Parathyroid adenoma (tissue), 2 donors: ENCODE measurements around the gene CCNH.

Experiments used
- H2AFZ ChIP-seq: fragments of 300-600 bp; sonication (generic); one replicate; pipeline ENCODE4 v1.7.0; 2017; ENCODE audit warnings: antibody characterized with exemption, mild to moderate bottlenecking
- H3K27ac ChIP-seq: fragments of 300-600 bp; sonication (generic); one replicate; pipeline ENCODE4 v1.7.0; 2017
- H3K27me3 ChIP-seq: fragments of 300-600 bp; sonication (generic); one replicate; pipeline ENCODE4 v1.7.0; 2017; ENCODE audit warnings: low read length; ENCODE audit not compliant: control insufficient read depth, insufficient read depth
- H3K36me3 ChIP-seq: fragments of 300-600 bp; sonication (generic); one replicate; pipeline ENCODE4 v1.7.0; 2017; ENCODE audit warnings: low read length; ENCODE audit not compliant: control insufficient read depth, insufficient read depth
- H3K4me1 ChIP-seq: fragments of 300-600 bp; sonication (generic); one replicate; pipeline ENCODE4 v1.7.0; 2017; ENCODE audit warnings: control low read depth
- H3K4me2 ChIP-seq: fragments of 300-600 bp; sonication (generic); one replicate; pipeline ENCODE4 v1.7.0; 2017; ENCODE audit warnings: low read length
- H3K4me3 ChIP-seq: fragments of 300-600 bp; sonication (generic); one replicate; pipeline ENCODE4 v1.7.0; 2017; ENCODE audit warnings: low read depth, low read length
- H3K79me2 ChIP-seq: fragments of 300-600 bp; sonication (generic); one replicate; pipeline ENCODE4 v1.7.0; 2017; ENCODE audit warnings: control low read depth
- H3K9ac ChIP-seq: fragments of 300-600 bp; sonication (generic); one replicate; pipeline ENCODE4 v1.7.0; 2017; ENCODE audit warnings: mild to moderate bottlenecking
- H3K9me3 ChIP-seq: fragments of 300-600 bp; sonication (generic); one replicate; pipeline ENCODE4 v1.7.0; 2017; ENCODE audit warnings: low read length; ENCODE audit not compliant: control insufficient read depth
- TF ChIP-seq, protein P1 (sequence below): fragments of 300-600 bp; sonication (generic); IDR thresholded peaks from one replicate; pipeline ENCODE4 v1.7.0; 2017; ENCODE audit warnings: antibody characterized with exemption, mild to moderate bottlenecking
- donor health status: primary hyperparathyroidism.

Gene CCNH

DNA sequence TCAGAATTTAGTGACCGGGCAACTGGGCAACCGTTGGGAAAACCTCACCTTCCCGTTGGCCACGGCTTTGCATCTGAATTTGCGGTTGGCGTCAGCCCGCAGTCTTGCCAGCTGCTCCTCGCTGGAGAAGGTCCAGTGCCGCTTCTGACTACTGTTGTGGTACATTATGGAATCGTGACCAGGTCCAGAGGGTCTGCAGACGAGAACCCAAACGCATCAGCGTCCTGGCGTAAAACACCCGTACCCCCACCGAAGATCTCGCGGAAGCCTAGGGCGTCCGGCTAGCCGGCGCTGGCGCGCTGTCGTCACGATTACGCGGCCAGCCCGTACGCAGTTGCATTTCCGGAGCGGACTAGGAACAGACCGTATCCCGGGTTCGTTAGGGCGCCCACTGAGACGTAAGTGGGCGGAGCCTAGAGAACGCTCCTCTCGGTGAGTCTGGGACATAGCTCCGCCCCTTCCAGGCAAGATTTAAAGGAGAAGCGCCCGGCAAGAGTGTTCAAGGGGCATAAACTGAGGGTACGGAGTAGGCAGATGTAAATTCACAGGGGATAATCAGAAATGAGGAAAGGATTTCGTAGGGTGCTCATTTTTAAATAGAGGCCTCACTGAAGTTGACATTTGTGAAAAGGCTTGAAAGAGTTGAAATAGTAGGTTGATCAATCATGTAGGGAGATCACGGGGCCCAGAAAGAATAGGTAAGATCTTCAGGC is at the start of gene CCNH:
Gene CCNH (minus strand): TSS at position 301 of the 713 bp plus-strand sequence. CDS start 136 bp downstream, at position 165.
- H3K4me3 ChIP-seq = peak within 1 kb of the TSS; percentile 86
- H2AFZ ChIP-seq = peak within 1 kb of the TSS; percentile 97
- H3K9me3 ChIP-seq = no peaks in the 10 kb centered on the region
- peak within 1 kb of the TSS; percentile 73 for H3K4me2 ChIP-seq
- TF ChIP-seq, protein P1, sequence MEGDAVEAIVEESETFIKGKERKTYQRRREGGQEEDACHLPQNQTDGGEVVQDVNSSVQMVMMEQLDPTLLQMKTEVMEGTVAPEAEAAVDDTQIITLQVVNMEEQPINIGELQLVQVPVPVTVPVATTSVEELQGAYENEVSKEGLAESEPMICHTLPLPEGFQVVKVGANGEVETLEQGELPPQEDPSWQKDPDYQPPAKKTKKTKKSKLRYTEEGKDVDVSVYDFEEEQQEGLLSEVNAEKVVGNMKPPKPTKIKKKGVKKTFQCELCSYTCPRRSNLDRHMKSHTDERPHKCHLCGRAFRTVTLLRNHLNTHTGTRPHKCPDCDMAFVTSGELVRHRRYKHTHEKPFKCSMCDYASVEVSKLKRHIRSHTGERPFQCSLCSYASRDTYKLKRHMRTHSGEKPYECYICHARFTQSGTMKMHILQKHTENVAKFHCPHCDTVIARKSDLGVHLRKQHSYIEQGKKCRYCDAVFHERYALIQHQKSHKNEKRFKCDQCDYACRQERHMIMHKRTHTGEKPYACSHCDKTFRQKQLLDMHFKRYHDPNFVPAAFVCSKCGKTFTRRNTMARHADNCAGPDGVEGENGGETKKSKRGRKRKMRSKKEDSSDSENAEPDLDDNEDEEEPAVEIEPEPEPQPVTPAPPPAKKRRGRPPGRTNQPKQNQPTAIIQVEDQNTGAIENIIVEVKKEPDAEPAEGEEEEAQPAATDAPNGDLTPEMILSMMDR = no peak
- H3K9ac ChIP-seq = peak within 1 kb of the TSS; percentile 21
- peak within 1 kb of the TSS; percentile 93 for H3K27ac ChIP-seq
- no peaks in the 10 kb centered on the region for H3K79me2 ChIP-seq
- no peaks in the 10 kb centered on the region for H3K4me1 ChIP-seq
- H3K36me3 ChIP-seq = no peaks in the 10 kb centered on the region
- H3K27me3 ChIP-seq = no peaks in the 10 kb centered on the region

DNA sequence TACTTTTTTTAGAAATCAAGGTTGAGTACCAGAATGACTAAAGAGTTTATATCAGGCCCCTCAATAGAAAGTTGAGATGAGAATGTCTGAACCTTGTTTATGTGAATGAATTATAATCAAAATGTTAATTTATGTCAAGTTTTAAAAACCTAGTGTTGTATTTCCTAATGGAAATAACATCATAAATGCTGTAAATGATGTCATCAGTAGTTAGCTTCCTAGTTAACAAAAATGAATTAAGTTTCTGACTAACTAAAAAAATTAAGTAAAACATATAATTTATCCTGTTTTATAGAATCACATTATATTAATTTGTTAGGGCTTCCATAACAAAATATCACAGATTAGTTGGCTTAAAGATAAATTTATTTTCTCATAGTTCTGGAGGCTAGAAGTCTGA is 45.0 kb upstream of the CCNH start:
- H3K4me1 ChIP-seq = no peaks in the 10 kb centered on the region
- no peak overlapping the region for H3K4me3 ChIP-seq
- H3K79me2 ChIP-seq = no peaks in the 10 kb centered on the region
- no peaks in the 10 kb centered on the region for H3K9me3 ChIP-seq
- H2AFZ ChIP-seq = no peak overlapping the region
- no peak overlapping the region for H3K27ac ChIP-seq
- H3K9ac ChIP-seq = no peak overlapping the region
- TF ChIP-seq, protein P1 = no peak
- H3K36me3 ChIP-seq = no peaks in the 10 kb centered on the region
- no peaks in the 10 kb centered on the region for H3K27me3 ChIP-seq
- no peak overlapping the region for H3K4me2 ChIP-seq

DNA sequence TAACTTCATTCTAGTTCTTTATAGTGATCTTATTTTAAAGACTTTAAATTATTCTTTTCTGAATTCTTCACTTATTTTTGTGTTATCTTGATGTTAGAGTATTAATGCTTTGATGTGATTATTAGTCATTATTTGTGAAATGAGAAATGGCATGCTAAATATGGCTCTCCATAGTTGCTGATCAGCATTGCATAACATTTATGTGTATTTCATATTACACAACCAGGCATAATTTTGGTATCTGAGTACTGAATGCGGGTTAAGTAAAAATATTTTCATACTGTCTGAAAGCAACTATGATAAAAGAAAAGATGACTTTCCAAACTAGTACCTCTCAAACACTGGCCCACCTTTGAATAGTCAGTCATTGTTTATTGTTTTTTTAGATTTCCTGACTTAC is 41.1 kb upstream of the CCNH start:
- H3K4me1 ChIP-seq = no peaks in the 10 kb centered on the region
- no peak overlapping the region for H3K4me3 ChIP-seq
- no peak overlapping the region for H3K9ac ChIP-seq
- no peaks in the 10 kb centered on the region for H3K36me3 ChIP-seq
- TF ChIP-seq, protein P1 = no peak
- H3K9me3 ChIP-seq = no peaks in the 10 kb centered on the region
- no peaks in the 10 kb centered on the region for H3K79me2 ChIP-seq
- no peaks in the 10 kb centered on the region for H3K27me3 ChIP-seq
- no peak overlapping the region for H3K27ac ChIP-seq
- no peak overlapping the region for H2AFZ ChIP-seq
- H3K4me2 ChIP-seq = no peak overlapping the region

DNA sequence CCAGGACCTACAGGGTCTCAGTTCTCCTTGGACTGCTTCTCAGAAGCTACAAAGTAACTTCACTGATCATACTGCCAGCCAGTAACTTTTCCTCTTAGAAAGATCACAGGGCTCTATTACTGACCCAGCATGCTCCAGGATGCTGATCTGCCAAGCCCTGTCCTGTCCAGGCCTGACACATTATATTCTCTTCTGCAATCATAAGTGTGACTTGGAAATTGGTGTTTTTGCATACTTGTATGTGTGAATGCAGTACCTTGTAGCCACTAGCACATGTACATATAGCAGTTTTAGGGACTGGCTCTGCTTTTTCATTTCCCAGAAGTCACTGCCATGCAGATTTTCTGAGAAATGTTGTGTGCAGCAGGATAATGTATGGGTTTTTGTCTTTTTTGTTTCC is 40.1 kb upstream of the CCNH start:
- TF ChIP-seq, protein P1 = no peak
- Histone ChIP-seq H3K27ac (no peak overlapping the region), H3K4me2 (no peak overlapping the region), H3K4me3 (no peak overlapping the region), H3K4me1 (no peaks in the 10 kb centered on the region), H3K79me2 (no peaks in the 10 kb centered on the region), H3K9me3 (no peaks in the 10 kb centered on the region), H3K36me3 (no peaks in the 10 kb centered on the region), H3K27me3 (no peaks in the 10 kb centered on the region), H2AFZ (no peak overlapping the region), H3K9ac (no peak overlapping the region)

DNA sequence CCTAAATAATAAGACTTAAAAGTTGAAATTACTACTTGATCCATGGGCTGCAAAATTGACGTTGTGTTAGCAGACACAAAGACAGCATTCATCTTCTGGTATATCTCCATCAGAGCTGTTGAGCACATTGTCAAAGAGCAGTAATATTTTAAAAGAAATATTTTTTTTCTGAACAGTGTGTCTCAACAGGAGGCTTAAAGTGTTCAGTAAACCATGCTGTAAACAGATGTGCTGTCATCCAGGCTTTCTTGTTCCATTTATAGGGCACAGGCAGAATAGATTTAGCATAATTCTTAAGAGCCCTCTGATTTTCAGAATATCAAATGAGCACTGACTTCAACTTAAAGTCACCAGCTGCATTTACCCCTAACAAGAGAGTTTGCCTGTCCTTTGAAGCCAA is 29.7 kb upstream of the CCNH start:
- no peak overlapping the region for H3K9ac ChIP-seq

More for the DNA sequence above, 29.7 kb upstream of the CCNH start:
- no peaks in the 10 kb centered on the region for H3K4me1 ChIP-seq
- no peaks in the 10 kb centered on the region for H3K79me2 ChIP-seq
- H3K9me3 ChIP-seq = no peaks in the 10 kb centered on the region
- TF ChIP-seq, protein P1 = no peak
- H3K27me3 ChIP-seq = no peaks in the 10 kb centered on the region
- no peak overlapping the region for H3K4me3 ChIP-seq
- H3K27ac ChIP-seq = no peak overlapping the region
- H2AFZ ChIP-seq = no peak overlapping the region
- no peak overlapping the region for H3K4me2 ChIP-seq
- H3K36me3 ChIP-seq = no peaks in the 10 kb centered on the region
